Activated CD8-positive, alpha-beta T cell treated with anti-CD3 and anti-CD28 coated beads, Interleukin-2, amount 10 ng/mL, durations not matched to agents 7 days and 5 days (primary cell): ENCODE measurements around the gene TUFT1. TPM values are rescaled to one million over a fixed set of nuclear protein-coding genes. Genes with fewer than 3 reads are reported as not detected.

Source experiments
- ATAC-seq: fragments of 150-1000 bp; cut with Tn5 transposase; one replicate; pipeline ENCODE4 v1.10.0; 2021; ENCODE audit warnings: moderate library complexity
- CTCF ChIA-PET: fragments of 350-600 bp; sonication (Branson Sonifier 250); formaldehyde crosslinking; loops from one replicate; lab custom pipeline; 2021; ENCODE audit warnings: antibody characterized with exemption; lab: Charles Lee
- POLR2A ChIA-PET: fragments of 350-600 bp; sonication (Branson Sonifier 250); formaldehyde crosslinking; loops from one replicate; lab custom pipeline; 2021; ENCODE audit warnings: antibody characterized with exemption; lab: Charles Lee
- DNase-seq: peaks from one replicate; pipeline ENCODE4 v3.0.0-alpha.2; 2020
- H3K27ac Mint-ChIP-seq: one replicate; pipeline ENCODE4 v1.8.0; 2021; ENCODE audit warnings: mild to moderate bottlenecking, mixed read lengths
- H3K27me3 Mint-ChIP-seq: one replicate; pipeline ENCODE4 v1.8.0; 2021; ENCODE audit warnings: low read depth, mixed read lengths
- H3K36me3 Mint-ChIP-seq: one replicate; pipeline ENCODE4 v1.8.0; 2021; ENCODE audit warnings: low read depth, mixed read lengths
- H3K4me1 Mint-ChIP-seq: one replicate; pipeline ENCODE4 v1.8.0; 2021; ENCODE audit warnings: low read depth, mixed read lengths
- H3K4me3 Mint-ChIP-seq: one replicate; pipeline ENCODE4 v1.8.0; 2021; ENCODE audit warnings: mild to moderate bottlenecking, mixed read lengths
- H3K9me3 Mint-ChIP-seq: one replicate; pipeline ENCODE4 v1.8.0; 2022; ENCODE audit warnings: mixed read lengths; ENCODE audit not compliant: insufficient read depth
- total RNA-seq, 2 experiments: library from RNA; stranded (reverse); gene quantifications; one replicate each; pipeline ENCODE4 v1.2.3, GENCODE V29; 2021

Gene TUFT1
- total RNA-seq, 2 experiments from 2014 or later, result 0.42 TPM

DNA sequence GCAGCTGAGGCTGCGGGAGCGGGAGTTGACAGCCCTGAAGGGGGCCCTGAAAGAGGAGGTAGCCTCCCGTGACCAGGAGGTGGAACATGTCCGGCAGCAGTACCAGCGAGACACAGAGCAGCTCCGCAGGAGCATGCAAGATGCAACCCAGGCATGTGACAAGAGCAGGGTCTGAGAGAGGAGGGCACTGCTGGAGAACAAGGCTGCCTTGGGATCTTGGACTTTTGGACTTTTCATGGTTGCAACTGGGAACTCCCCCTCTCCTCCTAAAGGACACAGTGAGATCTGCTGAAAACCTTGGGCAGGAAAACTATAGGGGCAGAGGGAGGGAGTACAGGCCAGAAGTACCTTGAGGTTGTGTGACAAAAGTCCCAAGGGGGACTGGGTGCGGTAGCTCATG lies 15.4 kb upstream of the TUFT1 start:
- POLR2A ChIA-PET, result no interaction called here
- CTCF ChIA-PET, result no interaction called here
- no peaks in the 10 kb centered on the region for H3K36me3 Mint-ChIP-seq
- H3K4me1 Mint-ChIP-seq, result no peaks in the 10 kb centered on the region
- DNase-seq (no peak), ATAC-seq (no peak)
- H3K4me3 Mint-ChIP-seq, result no peak overlapping the region
- H3K9me3 Mint-ChIP-seq, result no peaks in the 10 kb centered on the region
- no peak overlapping the region for H3K27ac Mint-ChIP-seq
- no peaks in the 10 kb centered on the region for H3K27me3 Mint-ChIP-seq

DNA sequence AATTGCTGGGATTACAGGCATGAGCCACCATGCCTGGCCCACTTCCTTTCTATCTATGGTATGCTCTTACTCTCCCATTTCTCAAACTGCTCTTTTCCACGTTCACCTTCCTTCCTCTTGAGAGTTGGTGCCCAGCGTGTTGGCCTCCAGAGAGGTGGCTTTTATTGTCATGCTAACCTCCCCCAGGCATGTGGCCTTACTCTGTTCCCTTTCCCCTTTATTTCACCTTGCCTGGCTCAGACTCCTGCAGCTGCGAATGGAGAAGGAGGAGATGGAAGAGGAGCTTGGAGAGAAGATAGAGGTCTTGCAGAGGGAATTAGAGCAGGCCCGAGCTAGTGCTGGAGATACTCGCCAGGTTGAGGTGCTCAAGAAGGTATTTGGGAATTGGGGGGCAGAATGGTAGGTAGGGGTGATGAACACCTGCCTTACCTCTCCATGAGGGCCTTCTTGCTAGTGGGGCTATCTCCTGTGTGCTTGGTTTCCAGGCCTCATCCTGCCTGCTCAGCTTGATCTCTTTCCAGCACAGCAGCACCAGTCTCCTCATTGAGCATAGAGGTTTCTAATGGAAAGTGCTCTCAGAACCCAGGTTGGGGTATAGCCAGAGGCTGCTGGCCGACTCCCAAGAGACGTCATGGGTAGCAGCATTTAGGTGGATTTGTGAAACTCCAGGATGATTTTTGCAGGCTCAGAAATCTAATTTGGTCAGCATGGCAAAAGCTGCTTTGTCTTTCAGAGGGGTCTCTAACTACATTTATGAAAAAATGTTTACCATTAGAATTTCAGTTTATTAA lies 13.2 kb upstream of the TUFT1 start:
- H3K9me3 Mint-ChIP-seq, result no peaks in the 10 kb centered on the region
- H3K27ac Mint-ChIP-seq, result no peak overlapping the region
- no peak overlapping the region for H3K4me3 Mint-ChIP-seq
- ChIA-PET CTCF (no interaction called here), POLR2A (interaction anchor here (0.6 kb wide), 1 partner anchor 88 kb away, joined by 3 read pairs; no protein-coding TSS in a partner anchor)
- H3K27me3 Mint-ChIP-seq, result no peaks in the 10 kb centered on the region
- DNase-seq (no peak), ATAC-seq (no peak)
- no peaks in the 10 kb centered on the region for H3K36me3 Mint-ChIP-seq
- no peaks in the 10 kb centered on the region for H3K4me1 Mint-ChIP-seq

DNA sequence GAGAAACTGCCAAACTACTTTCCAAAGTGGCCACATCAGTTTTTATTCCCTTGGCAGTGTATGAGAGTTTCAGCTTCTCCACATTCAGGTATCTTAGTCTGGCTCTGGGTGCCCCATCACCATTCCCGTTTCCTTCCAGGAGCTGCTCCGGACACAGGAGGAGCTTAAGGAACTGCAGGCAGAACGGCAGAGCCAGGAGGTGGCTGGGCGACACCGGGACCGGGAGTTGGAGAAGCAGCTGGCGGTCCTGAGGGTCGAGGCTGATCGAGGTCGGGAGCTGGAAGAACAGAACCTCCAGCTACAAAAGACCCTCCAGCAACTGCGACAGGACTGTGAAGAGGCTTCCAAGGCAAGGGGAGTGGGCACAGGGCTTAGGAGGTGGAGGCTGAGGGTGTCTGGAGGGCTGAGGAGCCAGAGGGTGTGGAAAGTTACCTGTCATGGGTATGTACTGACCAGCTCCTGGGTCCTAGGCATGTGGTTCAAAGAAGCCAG lies 10.9 kb upstream of the TUFT1 start:
- POLR2A ChIA-PET, result no interaction called here
- CTCF ChIA-PET, result no interaction called here

DNA sequence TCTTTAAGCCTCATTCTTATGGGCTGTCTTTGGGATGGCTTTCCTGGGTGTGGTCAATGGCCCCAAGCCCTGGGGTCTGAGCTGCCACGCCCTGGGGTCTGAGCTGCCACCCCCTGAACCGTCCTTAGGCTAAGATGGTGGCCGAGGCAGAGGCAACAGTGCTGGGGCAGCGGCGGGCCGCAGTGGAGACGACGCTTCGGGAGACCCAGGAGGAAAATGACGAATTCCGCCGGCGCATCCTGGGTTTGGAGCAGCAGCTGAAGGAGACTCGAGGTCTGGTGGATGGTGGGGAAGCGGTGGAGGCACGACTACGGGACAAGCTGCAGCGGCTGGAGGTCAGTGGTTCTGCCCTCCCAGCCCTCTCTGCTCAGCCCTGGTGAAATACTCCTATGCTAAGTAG lies 10.3 kb upstream of the TUFT1 start:
- no peak for ATAC-seq
- H3K36me3 Mint-ChIP-seq, result no peaks in the 10 kb centered on the region
- no peak for DNase-seq

More for the DNA sequence above, 10.9 kb upstream of the TUFT1 start:
- no peaks in the 10 kb centered on the region for H3K4me1 Mint-ChIP-seq
- no peak overlapping the region for H3K27ac Mint-ChIP-seq
- no peaks in the 10 kb centered on the region for H3K36me3 Mint-ChIP-seq
- no peak for DNase-seq
- no peaks in the 10 kb centered on the region for H3K27me3 Mint-ChIP-seq
- no peak for ATAC-seq
- H3K9me3 Mint-ChIP-seq, result no peaks in the 10 kb centered on the region
- H3K4me3 Mint-ChIP-seq, result no peak overlapping the region

DNA sequence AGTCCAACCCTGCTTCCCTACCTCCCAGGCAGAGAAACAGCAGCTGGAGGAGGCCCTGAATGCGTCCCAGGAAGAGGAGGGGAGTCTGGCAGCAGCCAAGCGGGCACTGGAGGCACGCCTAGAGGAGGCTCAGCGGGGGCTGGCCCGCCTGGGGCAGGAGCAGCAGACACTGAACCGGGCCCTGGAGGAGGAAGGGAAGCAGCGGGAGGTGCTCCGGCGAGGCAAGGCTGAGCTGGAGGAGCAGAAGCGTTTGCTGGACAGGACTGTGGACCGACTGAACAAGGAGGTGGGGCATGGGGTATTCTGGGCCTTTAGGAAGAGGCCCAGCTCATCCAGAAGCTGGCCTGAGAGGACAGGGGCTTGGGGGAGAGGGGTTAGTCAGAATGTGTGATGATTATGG lies 9.6 kb upstream of the TUFT1 start:
- no peak overlapping the region for H3K27ac Mint-ChIP-seq
- DNase-seq (no peak), ATAC-seq (no peak)
- no peaks in the 10 kb centered on the region for H3K27me3 Mint-ChIP-seq
- CTCF ChIA-PET, result interaction anchor here (0.8 kb wide), 1 partner anchor 232 kb away, joined by 3 read pairs; no protein-coding TSS in a partner anchor
- no peaks in the 10 kb centered on the region for H3K4me1 Mint-ChIP-seq
- H3K4me3 Mint-ChIP-seq, result no peak overlapping the region
- H3K9me3 Mint-ChIP-seq, result no peaks in the 10 kb centered on the region
- H3K36me3 Mint-ChIP-seq, result no peaks in the 10 kb centered on the region
- POLR2A ChIA-PET, result no interaction called here

More for the DNA sequence above, 10.3 kb upstream of the TUFT1 start:
- H3K4me3 Mint-ChIP-seq, result no peak overlapping the region
- no peaks in the 10 kb centered on the region for H3K4me1 Mint-ChIP-seq
- H3K27me3 Mint-ChIP-seq, result no peaks in the 10 kb centered on the region
- no peaks in the 10 kb centered on the region for H3K9me3 Mint-ChIP-seq
- ChIA-PET CTCF (interaction anchor here (0.8 kb wide), 1 partner anchor 232 kb away, joined by 3 read pairs; no protein-coding TSS in a partner anchor), POLR2A (no interaction called here)
- no peak overlapping the region for H3K27ac Mint-ChIP-seq

DNA sequence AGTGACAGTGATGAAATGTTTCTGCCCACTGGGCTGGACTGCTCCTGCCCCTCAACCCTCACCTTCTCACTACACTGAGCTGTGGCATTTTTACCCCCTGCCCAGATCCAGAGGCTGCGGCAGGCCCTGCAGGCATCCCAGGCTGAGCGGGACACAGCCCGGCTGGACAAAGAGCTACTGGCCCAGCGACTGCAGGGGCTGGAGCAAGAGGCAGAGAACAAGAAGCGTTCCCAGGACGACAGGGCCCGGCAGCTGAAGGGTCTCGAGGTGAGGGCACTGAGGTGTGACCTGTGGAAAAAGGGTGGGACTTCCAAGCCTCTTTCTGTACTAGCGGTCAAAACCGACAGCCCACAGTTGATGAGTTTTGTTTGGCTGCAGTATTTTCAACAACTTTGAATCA lies 6.2 kb upstream of the TUFT1 start:
- Mint-ChIP-seq H3K27ac (no peak overlapping the region), H3K36me3 (no peaks in the 10 kb centered on the region), H3K4me3 (no peak overlapping the region), H3K9me3 (no peaks in the 10 kb centered on the region), H3K27me3 (no peaks in the 10 kb centered on the region), H3K4me1 (no peaks in the 10 kb centered on the region)
- DNase-seq (no peak), ATAC-seq (no peak)
- CTCF ChIA-PET, result interaction anchor here (0.7 to 1.6 kb wide), 4 partner anchors 23 to 348 kb away, joined by 3 to 4 read pairs (median 3); partner anchors contain the start of gene CGN
- POLR2A ChIA-PET, result no interaction called here

DNA sequence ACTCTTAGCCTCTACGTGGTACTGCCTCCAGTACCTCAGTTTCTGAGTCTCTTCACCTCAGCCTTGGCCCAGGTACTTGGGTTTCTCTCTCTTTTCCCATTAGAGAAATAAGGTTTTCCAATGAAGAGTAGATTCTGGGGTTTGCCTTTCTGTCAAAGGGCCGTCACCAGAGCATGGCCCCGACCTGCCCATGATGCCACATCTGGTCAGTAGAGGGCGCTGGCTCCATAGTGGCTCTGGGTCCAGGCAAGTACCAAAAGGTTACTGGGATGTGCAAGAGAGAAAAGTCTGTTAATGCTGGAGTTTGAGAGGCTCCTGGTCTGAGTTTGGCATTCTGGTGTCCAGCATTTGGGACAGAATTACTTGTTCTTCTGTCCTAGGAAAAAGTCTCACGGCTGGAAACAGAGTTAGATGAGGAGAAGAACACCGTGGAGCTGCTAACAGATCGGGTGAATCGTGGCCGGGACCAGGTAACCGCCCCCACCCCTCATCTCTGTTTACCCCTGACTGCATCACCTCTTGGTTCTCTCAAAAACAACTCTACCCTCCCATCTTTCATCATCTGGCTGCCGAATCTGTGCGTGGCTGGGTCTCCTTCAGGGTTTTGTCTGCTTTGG lies 5.3 kb upstream of the TUFT1 start:
- no peaks in the 10 kb centered on the region for H3K27me3 Mint-ChIP-seq
- no peak overlapping the region for H3K4me3 Mint-ChIP-seq
- no peaks in the 10 kb centered on the region for H3K36me3 Mint-ChIP-seq
- H3K27ac Mint-ChIP-seq, result no peak overlapping the region
- peaks cover 5% of the 10 kb centered on the region for H3K4me1 Mint-ChIP-seq
- CTCF ChIA-PET, result interaction anchor here (0.6 to 1.6 kb wide), 10 partner anchors 13 to 249 kb away, joined by 3 to 6 read pairs (median 4); partner anchors contain the start of gene CGN
- DNase-seq (peak; percentile 85), ATAC-seq (peak; percentile 87)
- no peaks in the 10 kb centered on the region for H3K9me3 Mint-ChIP-seq
- POLR2A ChIA-PET, result no interaction called here

DNA sequence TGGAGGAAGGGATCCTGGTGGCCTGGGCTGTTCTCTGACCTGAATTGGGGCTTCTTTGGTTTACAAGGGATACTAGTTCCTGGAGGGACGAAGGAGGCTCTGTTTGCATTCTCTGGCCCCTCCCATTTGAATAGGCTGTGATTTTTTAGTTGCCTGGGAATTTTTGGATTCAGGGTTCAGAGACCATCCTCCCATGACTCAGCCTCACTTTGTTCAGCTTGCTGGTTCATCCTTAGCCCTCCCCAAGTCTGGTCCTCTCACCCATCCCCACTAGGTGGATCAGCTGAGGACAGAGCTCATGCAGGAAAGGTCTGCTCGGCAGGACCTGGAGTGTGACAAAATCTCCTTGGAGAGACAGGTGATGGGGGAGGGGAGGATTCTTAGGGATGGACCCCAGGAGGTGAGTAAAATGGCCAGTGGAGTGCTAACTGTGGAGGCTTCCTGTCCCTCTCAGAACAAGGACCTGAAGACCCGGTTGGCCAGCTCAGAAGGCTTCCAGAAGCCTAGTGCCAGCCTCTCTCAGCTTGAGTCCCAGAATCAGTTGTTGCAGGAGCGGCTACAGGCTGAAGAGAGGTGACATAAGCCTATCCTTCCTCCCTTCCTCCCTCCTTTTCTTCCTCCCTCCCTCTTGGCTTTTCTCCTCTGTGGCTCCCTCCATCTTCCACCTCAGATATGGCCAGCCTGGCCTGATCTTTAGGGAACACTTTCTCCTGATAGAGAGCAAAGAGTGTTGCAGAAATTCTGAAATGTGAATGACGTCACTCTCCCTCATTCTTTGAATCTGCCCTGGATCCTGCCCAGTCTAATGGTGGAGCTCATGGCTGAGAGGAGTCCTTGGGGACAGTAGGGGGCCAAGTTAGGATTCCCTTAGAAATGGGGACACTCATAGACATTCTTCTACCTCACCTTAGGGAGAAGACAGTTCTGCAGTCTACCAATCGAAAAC lies 4.5 kb upstream of the TUFT1 start:
- no peak for DNase-seq
- CTCF ChIA-PET, result interaction anchor here (0.6 to 1.6 kb wide), 10 partner anchors 13 to 248 kb away, joined by 3 to 6 read pairs (median 4); partner anchors contain the start of gene CGN
- Mint-ChIP-seq H3K9me3 (no peaks in the 10 kb centered on the region), H3K4me1 (peaks cover 12% of the 10 kb centered on the region), H3K36me3 (no peaks in the 10 kb centered on the region), H3K27me3 (no peaks in the 10 kb centered on the region), H3K4me3 (no peak overlapping the region), H3K27ac (no peak overlapping the region)
- POLR2A ChIA-PET, result no interaction called here
- no peak for ATAC-seq

DNA sequence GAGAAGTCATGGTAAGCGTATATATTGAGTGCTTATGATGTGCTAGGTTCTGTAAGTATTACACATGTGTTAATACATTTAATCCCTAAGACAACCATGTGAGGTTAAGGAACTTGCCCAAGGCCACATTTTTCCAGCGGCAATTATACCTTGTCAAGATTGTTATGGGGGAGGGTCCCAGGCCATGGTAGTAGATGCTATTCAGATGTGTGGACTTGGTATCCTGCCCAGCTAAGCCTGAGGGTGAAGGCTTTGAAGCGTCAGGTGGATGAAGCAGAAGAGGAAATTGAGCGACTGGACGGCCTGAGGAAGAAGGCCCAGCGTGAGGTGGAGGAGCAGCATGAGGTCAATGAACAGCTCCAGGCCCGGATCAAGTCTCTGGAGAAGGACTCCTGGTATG lies 3.6 kb upstream of the TUFT1 start:
- Mint-ChIP-seq H3K9me3 (no peaks in the 10 kb centered on the region), H3K36me3 (no peaks in the 10 kb centered on the region), H3K4me1 (peaks cover 21% of the 10 kb centered on the region), H3K4me3 (no peak overlapping the region), H3K27me3 (peaks cover 5% of the 10 kb centered on the region), H3K27ac (no peak overlapping the region)
- ChIA-PET CTCF (no interaction called here), POLR2A (no interaction called here)
- DNase-seq, result no peak
- ATAC-seq, result no peak

DNA sequence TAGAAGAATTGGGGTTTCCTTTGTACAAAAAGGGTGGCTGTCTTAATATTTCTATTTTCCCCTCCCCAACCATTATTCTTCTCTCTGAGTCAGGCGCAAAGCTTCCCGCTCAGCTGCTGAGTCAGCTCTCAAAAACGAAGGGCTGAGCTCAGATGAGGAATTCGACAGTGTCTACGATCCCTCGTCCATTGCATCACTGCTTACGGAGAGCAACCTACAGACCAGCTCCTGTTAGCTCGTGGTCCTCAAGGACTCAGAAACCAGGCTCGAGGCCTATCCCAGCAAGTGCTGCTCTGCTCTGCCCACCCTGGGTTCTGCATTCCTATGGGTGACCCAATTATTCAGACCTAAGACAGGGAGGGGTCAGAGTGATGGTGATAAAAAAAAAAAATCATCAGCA lies 3.0 kb upstream of the TUFT1 start:
- Mint-ChIP-seq H3K27me3 (peaks cover 12% of the 10 kb centered on the region), H3K36me3 (no peaks in the 10 kb centered on the region), H3K9me3 (no peaks in the 10 kb centered on the region), H3K27ac (no peak overlapping the region), H3K4me3 (no peak overlapping the region), H3K4me1 (peaks cover 22% of the 10 kb centered on the region)
- DNase-seq, result no peak
- CTCF ChIA-PET, result interaction anchor here (0.9 to 1.5 kb wide), 3 partner anchors 83 to 299 kb away, joined by 3 to 4 read pairs (median 3); no protein-coding TSS in a partner anchor
- POLR2A ChIA-PET, result no interaction called here
- ATAC-seq, result no peak
